ENCODE results near the gene FAP. TPM values are rescaled to one million over a fixed set of nuclear protein-coding genes. Genes with fewer than 3 reads are reported as not detected.

The FAP gene
- total RNA-seq, 2 experiments from 2014 or later, result not detected

DNA sequence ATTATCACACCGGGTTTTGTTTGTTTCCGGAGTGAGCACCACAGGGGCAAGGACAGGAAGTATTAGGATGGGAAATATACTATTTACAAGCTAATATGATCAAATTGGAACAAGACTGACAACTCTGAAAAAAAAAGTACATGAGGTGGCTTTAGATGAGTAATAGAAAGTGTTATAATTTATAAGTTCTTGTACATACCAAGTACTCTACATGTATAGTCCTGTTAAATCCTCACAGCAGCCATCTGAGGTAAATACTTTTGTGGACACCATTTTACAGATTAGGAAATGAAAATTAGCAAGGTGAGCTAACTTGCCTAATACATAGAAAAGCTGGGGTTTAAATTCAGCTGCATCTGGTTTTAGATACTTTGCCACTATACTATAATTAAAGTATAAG lies 11.2 kb downstream of the FAP start:
- no peak overlapping the region for H3K4me3 Mint-ChIP-seq
- no peaks in the 10 kb centered on the region for H3K9me3 Mint-ChIP-seq
- CTCF ChIA-PET, result interaction anchor here (1.0 to 2.5 kb wide), 3 partner anchors 10 to 66 kb away, joined by 5 to 22 read pairs (median 5); no protein-coding TSS in a partner anchor
- H3K27ac Mint-ChIP-seq, result no peak overlapping the region
- H3K4me1 Mint-ChIP-seq, result no peaks in the 10 kb centered on the region
- H3K27me3 Mint-ChIP-seq, result peaks cover 20% of the 10 kb centered on the region
- no peak for DNase-seq
- POLR2A ChIA-PET, result no interaction called here
- no peaks in the 10 kb centered on the region for H3K36me3 Mint-ChIP-seq (ENCODE audit: low read depth)

DNA sequence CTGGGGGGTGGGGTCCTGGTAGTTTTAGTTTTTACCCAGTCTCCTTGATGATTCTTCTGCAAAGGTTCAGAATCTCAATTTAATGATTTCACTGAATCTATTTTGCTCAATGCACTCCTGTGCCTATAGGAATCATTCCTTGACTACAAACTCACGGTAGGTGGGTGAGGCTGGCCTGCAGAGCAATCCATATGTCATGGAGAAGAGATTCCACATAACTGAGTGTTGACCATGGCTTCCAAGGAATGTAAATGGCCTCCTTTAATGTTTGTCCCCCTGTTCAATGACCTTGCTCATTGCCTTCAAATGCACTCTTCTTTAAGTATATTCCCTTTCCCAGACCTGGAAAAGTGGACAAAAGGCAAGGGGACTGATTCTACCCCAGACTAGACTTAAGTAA lies 12.5 kb downstream of the FAP start:
- peaks cover 24% of the 10 kb centered on the region for H3K27me3 Mint-ChIP-seq
- no peak for DNase-seq
- CTCF ChIA-PET, result interaction anchor here (1.0 to 2.1 kb wide), 2 partner anchors 9 to 10 kb away, joined by 5 to 20 read pairs; no protein-coding TSS in a partner anchor
- POLR2A ChIA-PET, result no interaction called here
- H3K4me3 Mint-ChIP-seq, result no peak overlapping the region
- no peaks in the 10 kb centered on the region for H3K9me3 Mint-ChIP-seq
- no peaks in the 10 kb centered on the region for H3K4me1 Mint-ChIP-seq
- no peaks in the 10 kb centered on the region for H3K36me3 Mint-ChIP-seq (ENCODE audit: low read depth)
- no peak overlapping the region for H3K27ac Mint-ChIP-seq

DNA sequence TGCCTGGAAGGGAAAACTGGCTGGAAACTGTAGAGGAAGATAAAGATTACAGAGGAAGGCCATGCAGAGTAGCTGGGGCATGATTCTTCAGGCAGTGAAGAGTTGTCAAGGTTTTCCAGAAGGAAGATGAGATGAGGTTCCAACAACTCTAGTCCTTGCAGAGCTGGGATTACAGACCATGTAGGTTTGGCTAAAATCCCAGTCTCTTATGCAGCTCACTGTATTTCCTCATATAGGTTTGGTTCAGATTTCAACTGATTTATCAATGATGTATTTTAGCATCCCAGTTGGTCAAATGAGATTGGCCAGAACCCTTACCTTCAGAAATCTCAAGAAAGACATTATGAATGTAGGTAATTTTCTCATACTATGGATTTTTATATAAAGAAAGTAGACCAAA lies 16.4 kb downstream of the FAP start:
- H3K27ac Mint-ChIP-seq, result no peak overlapping the region
- H3K4me3 Mint-ChIP-seq, result no peak overlapping the region
- ChIA-PET POLR2A (no interaction called here), CTCF (no interaction called here)
- no peaks in the 10 kb centered on the region for H3K36me3 Mint-ChIP-seq (ENCODE audit: low read depth)
- H3K4me1 Mint-ChIP-seq, result no peaks in the 10 kb centered on the region
- H3K27me3 Mint-ChIP-seq, result peaks cover 30% of the 10 kb centered on the region
- no peaks in the 10 kb centered on the region for H3K9me3 Mint-ChIP-seq
- DNase-seq, result no peak

DNA sequence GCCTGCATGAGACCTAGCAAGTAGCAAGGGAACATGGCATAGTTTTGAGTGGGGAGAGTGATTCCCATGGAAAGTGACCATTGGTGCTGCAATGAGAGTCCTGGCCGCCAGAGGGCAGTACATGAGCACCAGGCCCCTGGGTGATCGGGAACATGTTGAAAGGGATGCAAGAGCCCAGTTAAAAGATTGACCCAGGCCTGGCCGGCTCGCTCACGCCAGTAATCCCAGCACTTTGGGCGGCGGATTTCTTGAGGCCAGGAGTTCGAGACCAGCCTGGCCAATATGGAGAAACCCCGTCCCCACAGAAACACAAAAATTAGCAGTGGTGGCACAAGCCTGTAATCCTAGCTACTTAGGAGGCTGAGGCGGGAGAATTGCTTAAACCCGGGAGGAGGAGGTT lies 22.2 kb downstream of the FAP start:
- ChIA-PET POLR2A (interaction anchor here (1.0 to 1.7 kb wide), 3 partner anchors 62 to 98 kb away, joined by 4 to 6 read pairs (median 4); partner anchors contain the start of gene IFIH1), CTCF (interaction anchor here (0.8 to 5.1 kb wide), 36 partner anchors 9 to 291 kb away, joined by 3 to 159 read pairs (median 5); partner anchors contain the start of gene FAP)
- H3K27me3 Mint-ChIP-seq, result peaks cover 21% of the 10 kb centered on the region
- H3K9me3 Mint-ChIP-seq, result no peaks in the 10 kb centered on the region
- H3K4me3 Mint-ChIP-seq, result no peak overlapping the region
- H3K4me1 Mint-ChIP-seq, result no peaks in the 10 kb centered on the region
- H3K27ac Mint-ChIP-seq, result no peak overlapping the region
- no peaks in the 10 kb centered on the region for H3K36me3 Mint-ChIP-seq (ENCODE audit: low read depth)
- DNase-seq, result peak; percentile 66

DNA sequence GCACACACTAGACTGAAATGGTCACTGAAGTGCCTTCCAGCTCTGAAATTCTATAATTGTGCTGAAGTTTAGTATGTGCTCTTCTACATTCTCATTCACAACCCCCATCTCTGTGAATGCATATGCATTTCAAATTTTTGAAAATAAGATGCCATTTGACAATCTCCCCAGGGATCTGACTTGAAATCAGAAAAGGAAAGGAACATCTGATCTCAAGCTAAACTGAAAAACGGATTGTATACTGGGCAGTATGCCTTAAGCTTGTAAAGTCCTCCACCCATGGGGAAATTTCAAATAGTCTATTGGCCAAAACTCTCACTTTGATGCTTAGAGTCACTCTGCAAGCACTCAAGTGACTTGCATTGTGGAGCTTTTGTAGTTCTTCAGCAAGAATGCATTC lies 22.9 kb downstream of the FAP start:
- no peak overlapping the region for H3K4me3 Mint-ChIP-seq
- ChIA-PET CTCF (interaction anchor here (0.8 to 5.1 kb wide), 26 partner anchors 9 to 121 kb away, joined by 3 to 159 read pairs (median 7); partner anchors contain the start of gene FAP), POLR2A (interaction anchor here (1.3 to 1.7 kb wide), 2 partner anchors 78 to 99 kb away, joined by 4 to 6 read pairs; partner anchors contain the start of gene IFIH1)
- H3K4me1 Mint-ChIP-seq, result no peaks in the 10 kb centered on the region
- no peaks in the 10 kb centered on the region for H3K36me3 Mint-ChIP-seq (ENCODE audit: low read depth)
- H3K9me3 Mint-ChIP-seq, result no peaks in the 10 kb centered on the region
- H3K27ac Mint-ChIP-seq, result no peak overlapping the region
- peaks cover 21% of the 10 kb centered on the region for H3K27me3 Mint-ChIP-seq
- DNase-seq, result no peak

- ChIA-PET POLR2A (no interaction called here), CTCF (interaction anchor here (0.5 to 5.1 kb wide), 13 partner anchors 8 to 654 kb away, joined by 3 to 159 read pairs (median 11); partner anchors contain the start of gene FAP)
- H3K27me3 Mint-ChIP-seq, result peaks cover 16% of the 10 kb centered on the region
- no peaks in the 10 kb centered on the region for H3K9me3 Mint-ChIP-seq
- no peak for DNase-seq
- no peaks in the 10 kb centered on the region for H3K36me3 Mint-ChIP-seq (ENCODE audit: low read depth)
- no peak overlapping the region for H3K4me3 Mint-ChIP-seq
- H3K4me1 Mint-ChIP-seq, result no peaks in the 10 kb centered on the region
- no peak overlapping the region for H3K27ac Mint-ChIP-seq
Measured at GRCh38 chr2:162219426-162219825, 23.8 kb downstream of the FAP start.

DNA sequence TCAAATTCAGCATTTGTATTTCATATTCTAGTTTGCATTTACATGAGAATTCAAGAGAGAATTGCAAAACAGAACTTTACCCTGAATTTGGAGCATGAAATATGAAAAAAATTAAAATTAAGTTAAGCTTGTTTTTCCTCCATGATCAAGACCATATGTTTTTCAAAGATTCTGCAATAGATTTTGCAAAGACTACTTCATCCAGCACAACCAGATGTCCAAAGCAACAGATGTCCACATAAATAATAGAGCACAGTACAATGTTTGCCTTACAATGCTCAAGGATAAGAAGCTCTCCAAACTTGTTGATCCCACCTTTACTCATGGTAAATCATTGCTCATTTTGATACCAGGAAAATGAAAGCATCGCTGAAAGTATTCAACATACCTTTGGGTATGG lies 25.6 kb downstream of the FAP start:
- H3K36me3 Mint-ChIP-seq (ENCODE audit: low read depth), result no peaks in the 10 kb centered on the region
- H3K4me3 Mint-ChIP-seq, result no peak overlapping the region
- POLR2A ChIA-PET, result no interaction called here
- DNase-seq, result no peak
- CTCF ChIA-PET, result interaction anchor here (0.6 kb wide), 1 partner anchor 80 kb away, joined by 5 read pairs; no protein-coding TSS in a partner anchor
- no peak overlapping the region for H3K27ac Mint-ChIP-seq
- H3K27me3 Mint-ChIP-seq, result peaks cover 9% of the 10 kb centered on the region
- no peaks in the 10 kb centered on the region for H3K4me1 Mint-ChIP-seq
- H3K9me3 Mint-ChIP-seq, result no peaks in the 10 kb centered on the region

- CTCF ChIA-PET, result interaction anchor here (1.9 kb wide), 1 partner anchor 83 kb away, joined by 6 read pairs; no protein-coding TSS in a partner anchor
- H3K27me3 Mint-ChIP-seq, result peaks cover 8% of the 10 kb centered on the region
- POLR2A ChIA-PET, result no interaction called here
- H3K9me3 Mint-ChIP-seq, result no peaks in the 10 kb centered on the region
- H3K36me3 Mint-ChIP-seq (ENCODE audit: low read depth), result no peaks in the 10 kb centered on the region
- H3K27ac Mint-ChIP-seq, result no peak overlapping the region
- no peaks in the 10 kb centered on the region for H3K4me1 Mint-ChIP-seq
- no peak for DNase-seq
- no peak overlapping the region for H3K4me3 Mint-ChIP-seq
Measured at GRCh38 chr2:162215162-162215561, 28.1 kb downstream of the FAP start.

GRCh38 chr2:162212366-162212765 lies 30.9 kb downstream of the FAP start:
- DNase-seq, result no peak
- ChIA-PET CTCF (interaction anchor here (3.8 kb wide), 1 partner anchor 8 kb away, joined by 22 read pairs; no protein-coding TSS in a partner anchor), POLR2A (no interaction called here)
- Mint-ChIP-seq H3K4me3 (no peak overlapping the region), H3K36me3 (ENCODE audit: low read depth) (no peaks in the 10 kb centered on the region), H3K9me3 (no peaks in the 10 kb centered on the region), H3K27ac (no peak overlapping the region), H3K4me1 (no peaks in the 10 kb centered on the region), H3K27me3 (peaks cover 2% of the 10 kb centered on the region)

- H3K27ac Mint-ChIP-seq, result no peak overlapping the region
- H3K4me3 Mint-ChIP-seq, result no peak overlapping the region
- DNase-seq, result no peak
- H3K9me3 Mint-ChIP-seq, result no peaks in the 10 kb centered on the region
- H3K27me3 Mint-ChIP-seq, result peaks cover 2% of the 10 kb centered on the region
- H3K4me1 Mint-ChIP-seq, result no peaks in the 10 kb centered on the region
- CTCF ChIA-PET, result interaction anchor here (3.8 kb wide), 1 partner anchor 9 kb away, joined by 22 read pairs; no protein-coding TSS in a partner anchor
- POLR2A ChIA-PET, result no interaction called here
- H3K36me3 Mint-ChIP-seq (ENCODE audit: low read depth), result no peaks in the 10 kb centered on the region
Measured at GRCh38 chr2:162211732-162212131, 31.5 kb downstream of the FAP start.

DNA sequence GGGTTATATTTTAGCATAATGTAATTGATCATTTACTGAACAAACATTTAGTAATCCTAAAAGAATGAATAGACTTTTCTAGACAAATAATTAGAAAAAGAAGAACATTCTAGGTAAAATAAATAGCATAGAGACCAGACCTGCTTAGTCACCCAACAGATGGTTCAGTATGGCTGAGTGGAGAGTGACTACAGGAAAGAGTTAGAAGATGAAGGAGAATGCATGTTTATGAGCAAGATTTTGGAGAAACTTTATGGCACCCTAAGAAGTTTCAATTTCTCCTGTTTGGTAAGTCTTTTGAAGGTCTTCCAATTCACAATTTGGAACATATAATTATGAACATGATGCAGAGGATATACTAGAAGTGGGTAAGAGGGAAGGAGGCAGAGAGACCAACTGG lies 32.9 kb downstream of the FAP start:
- ChIA-PET CTCF (interaction anchor here (3.8 kb wide), 1 partner anchor 10 kb away, joined by 22 read pairs; no protein-coding TSS in a partner anchor), POLR2A (no interaction called here)
- Mint-ChIP-seq H3K4me3 (no peak overlapping the region), H3K27ac (no peak overlapping the region), H3K9me3 (no peaks in the 10 kb centered on the region), H3K36me3 (ENCODE audit: low read depth) (no peaks in the 10 kb centered on the region), H3K27me3 (peaks cover 2% of the 10 kb centered on the region), H3K4me1 (no peaks in the 10 kb centered on the region)
- no peak for DNase-seq

GRCh38 chr2:162202203-162202602 lies 41.0 kb downstream of the FAP start:
- no peaks in the 10 kb centered on the region for H3K4me1 Mint-ChIP-seq
- POLR2A ChIA-PET, result no interaction called here
- DNase-seq, result no peak
- H3K36me3 Mint-ChIP-seq (ENCODE audit: low read depth), result no peaks in the 10 kb centered on the region
- CTCF ChIA-PET, result no interaction called here
- no peaks in the 10 kb centered on the region for H3K9me3 Mint-ChIP-seq
- peaks cover 12% of the 10 kb centered on the region for H3K27me3 Mint-ChIP-seq
- no peak overlapping the region for H3K27ac Mint-ChIP-seq
- H3K4me3 Mint-ChIP-seq, result no peak overlapping the region

DNA sequence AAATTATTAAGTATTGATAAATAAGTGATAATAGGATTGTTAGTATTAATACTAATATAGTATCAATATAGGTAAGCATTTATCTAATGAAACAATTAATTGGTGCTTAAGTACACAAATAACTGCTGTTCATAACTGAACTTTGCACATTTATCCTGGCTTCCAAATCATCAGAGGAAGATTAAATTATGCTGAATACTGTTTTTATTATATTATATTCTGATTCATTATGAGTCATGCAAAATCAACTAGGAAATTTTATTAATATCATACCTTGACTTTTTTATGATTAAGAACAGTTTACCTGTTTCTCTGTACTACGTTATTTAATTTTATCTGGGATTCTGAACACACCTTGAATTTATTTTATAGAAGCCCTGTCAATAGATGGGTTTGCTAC lies 42.6 kb downstream of the FAP start:
- no peak for DNase-seq
- H3K9me3 Mint-ChIP-seq, result no peaks in the 10 kb centered on the region
- H3K36me3 Mint-ChIP-seq (ENCODE audit: low read depth), result no peaks in the 10 kb centered on the region
- no peak overlapping the region for H3K4me3 Mint-ChIP-seq
- no peaks in the 10 kb centered on the region for H3K4me1 Mint-ChIP-seq
- H3K27ac Mint-ChIP-seq, result no peak overlapping the region
- ChIA-PET CTCF (no interaction called here), POLR2A (no interaction called here)
- H3K27me3 Mint-ChIP-seq, result peaks cover 12% of the 10 kb centered on the region

DNA sequence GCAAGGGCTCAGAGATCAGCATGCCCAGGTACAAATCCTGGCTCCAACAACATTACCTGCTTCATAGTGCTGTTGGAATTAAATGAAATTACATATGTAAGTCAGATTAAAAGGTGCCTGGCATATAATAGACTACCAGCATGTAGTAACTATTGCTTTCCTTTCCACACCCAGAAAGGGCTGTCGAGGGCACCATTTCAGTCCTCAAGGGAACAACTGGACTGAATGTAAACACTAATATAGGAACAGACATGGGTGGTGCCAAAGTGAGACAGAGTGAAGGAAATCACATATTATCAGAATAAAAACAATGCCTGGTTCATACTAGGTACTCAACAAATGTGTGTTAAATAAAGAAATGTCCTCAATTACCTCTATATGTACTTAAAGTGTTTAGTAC lies 43.3 kb downstream of the FAP start:
- no peaks in the 10 kb centered on the region for H3K36me3 Mint-ChIP-seq (ENCODE audit: low read depth)
- CTCF ChIA-PET, result no interaction called here
- peaks cover 15% of the 10 kb centered on the region for H3K27me3 Mint-ChIP-seq
- H3K27ac Mint-ChIP-seq, result no peak overlapping the region
- H3K9me3 Mint-ChIP-seq, result no peaks in the 10 kb centered on the region
- DNase-seq, result no peak
- H3K4me3 Mint-ChIP-seq, result no peak overlapping the region
- POLR2A ChIA-PET, result no interaction called here
- no peaks in the 10 kb centered on the region for H3K4me1 Mint-ChIP-seq

All from activated CD4-positive, alpha-beta memory T cell treated with anti-CD3 and anti-CD28 coated beads, Interleukin-2, amount 10 ng/mL, durations not matched to agents 7 days and 5 days (primary cell).